Left lung (tissue), 10 donors: ENCODE data around the gene PIK3C2G. TPM values are rescaled to one million over a fixed set of nuclear protein-coding genes. Genes with fewer than 3 reads are reported as not detected.

Experiments used
- ATAC-seq: fragments of 200-7000 bp; cut with Tn5 transposase; one replicate; pipeline ENCODE4 v1.9.1; 2020; ENCODE audit warnings: moderate library complexity
- DNase-seq, 4 donors: peaks; one replicate each; pipeline ENCODE4 v3.0.0-alpha.2; 2013 to 2020
- H3K27ac ChIP-seq, 2 donors: fragments of 200-600 bp; sonication (generic) in 1 of 2; one replicate each; pipeline versions ENCODE4 v1.5.0 to v1.8.0; 2020 to 2021
- H3K27me3 ChIP-seq, 2 donors: fragments of 200-600 bp; sonication (generic) in 1 of 2; one replicate each; pipeline versions ENCODE4 v1.5.0 to v1.8.0; 2020 to 2021
- H3K36me3 ChIP-seq, 2 donors: fragments of 200-600 bp; sonication (generic) in 1 of 2; one replicate each; pipeline versions ENCODE4 v1.5.0 to v1.8.0; 2020 to 2021
- H3K4me1 ChIP-seq, 2 donors: fragments of 200-600 bp; one replicate each; pipeline ENCODE4 v1.8.0; 2021
- H3K4me3 ChIP-seq, 2 donors: fragments of 200-600 bp; sonication (generic) in 1 of 2; one replicate each; pipeline versions ENCODE4 v1.5.0 to v1.8.0; 2020 to 2021; ENCODE audit warnings: mild to moderate bottlenecking in 1 of 2
- H3K9me3 ChIP-seq, 2 donors: fragments of 200-600 bp; sonication (generic) in 1 of 2; one replicate each; pipeline versions ENCODE4 v1.5.0 to v1.8.0; 2020 to 2021
- intact Hi-C, 2 donors: fragments of 100-400 bp; cut with DNase I; formaldehyde crosslinking; loops; one replicate each; pipeline versions ENCODE4 v1.11.2 to v1.14.2; 2022
- polyA plus RNA-seq, 6 donors: library from polyadenylated mRNA; unstranded; fragments of 120-200 nt; gene quantifications; one replicate each; pipeline ENCODE4 v1.2.1, GENCODE V29; 2013; ENCODE audit not compliant: insufficient read length in 6 of 6
- total RNA-seq, 2 donors: library from RNA; stranded (reverse); fragmentation: NEBNext Ultra II Directional; extraction: Animal tissue kit (Norgen Biotek cat#: 25700); gene quantifications; one replicate each; pipeline ENCODE4 v1.2.1, GENCODE V29; 2021
- TF ChIP-seq, protein P1 (sequence below), 2 donors: fragments of 200-600 bp; sonication (generic) in 1 of 2; IDR thresholded peaks; one replicate each; pipeline versions ENCODE4 v1.5.0 to v1.8.0; 2021; ENCODE audit warnings: antibody characterized with exemption in 2 of 2
- donor health status: DM: no; HTN: yes; CAD: no.
- donor health status: DM: no; HTN: no; CAD: no.

Gene PIK3C2G
- total and polyA plus RNA-seq, 8 donors = 0.13 to 28.1 (median 17.9) TPM

DNA sequence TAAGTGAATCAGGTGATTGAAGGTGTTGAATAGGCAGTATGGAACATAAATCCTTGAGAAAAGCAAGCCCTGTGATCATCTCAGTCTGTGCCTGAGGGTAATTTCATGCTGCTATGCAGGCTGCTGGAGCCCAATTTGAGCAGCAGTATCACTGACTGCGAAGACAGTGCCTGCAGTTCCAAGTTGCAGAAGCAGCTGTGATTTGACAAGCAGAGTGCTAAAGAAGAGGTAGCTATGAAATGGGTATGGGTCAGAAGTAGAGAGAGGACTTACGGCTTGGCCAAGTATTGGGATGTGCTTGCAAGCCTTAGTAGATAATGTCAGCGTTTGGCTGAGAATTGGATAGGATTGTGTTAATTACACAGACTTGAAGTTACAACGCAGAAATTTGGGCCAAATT, 22.5 kb downstream of the PIK3C2G start:
- Histone ChIP-seq H3K4me1 (no peaks in the 10 kb centered on the region), H3K36me3 (no peaks in the 10 kb centered on the region), H3K9me3 (no peaks in the 10 kb centered on the region), H3K4me3 (no peak overlapping the region), H3K27ac (no peak overlapping the region), H3K27me3 (no peaks in the 10 kb centered on the region)
- intact Hi-C loops = no loop called here
- TF ChIP-seq, protein P1, sequence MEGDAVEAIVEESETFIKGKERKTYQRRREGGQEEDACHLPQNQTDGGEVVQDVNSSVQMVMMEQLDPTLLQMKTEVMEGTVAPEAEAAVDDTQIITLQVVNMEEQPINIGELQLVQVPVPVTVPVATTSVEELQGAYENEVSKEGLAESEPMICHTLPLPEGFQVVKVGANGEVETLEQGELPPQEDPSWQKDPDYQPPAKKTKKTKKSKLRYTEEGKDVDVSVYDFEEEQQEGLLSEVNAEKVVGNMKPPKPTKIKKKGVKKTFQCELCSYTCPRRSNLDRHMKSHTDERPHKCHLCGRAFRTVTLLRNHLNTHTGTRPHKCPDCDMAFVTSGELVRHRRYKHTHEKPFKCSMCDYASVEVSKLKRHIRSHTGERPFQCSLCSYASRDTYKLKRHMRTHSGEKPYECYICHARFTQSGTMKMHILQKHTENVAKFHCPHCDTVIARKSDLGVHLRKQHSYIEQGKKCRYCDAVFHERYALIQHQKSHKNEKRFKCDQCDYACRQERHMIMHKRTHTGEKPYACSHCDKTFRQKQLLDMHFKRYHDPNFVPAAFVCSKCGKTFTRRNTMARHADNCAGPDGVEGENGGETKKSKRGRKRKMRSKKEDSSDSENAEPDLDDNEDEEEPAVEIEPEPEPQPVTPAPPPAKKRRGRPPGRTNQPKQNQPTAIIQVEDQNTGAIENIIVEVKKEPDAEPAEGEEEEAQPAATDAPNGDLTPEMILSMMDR (IDR thresholded peaks at IDR 0.05) = no peak
- DNase-seq (peak in 2 of 4 donors; percentile 15 to 19), ATAC-seq (no peak)

- Histone ChIP-seq H3K27ac (no peak overlapping the region), H3K27me3 (no peaks in the 10 kb centered on the region), H3K36me3 (no peaks in the 10 kb centered on the region), H3K4me3 (no peak overlapping the region), H3K4me1 (no peaks in the 10 kb centered on the region), H3K9me3 (no peaks in the 10 kb centered on the region)
- TF ChIP-seq, protein P1 (IDR thresholded peaks at IDR 0.05) = no peak
- DNase-seq (peak in 2 of 4 donors; percentile 37 to 50), ATAC-seq (no peak)
- intact Hi-C loops = no loop called here
These were observed 23.1 kb downstream of the PIK3C2G start for GRCh38 chr12:18284386-18284785.

DNA sequence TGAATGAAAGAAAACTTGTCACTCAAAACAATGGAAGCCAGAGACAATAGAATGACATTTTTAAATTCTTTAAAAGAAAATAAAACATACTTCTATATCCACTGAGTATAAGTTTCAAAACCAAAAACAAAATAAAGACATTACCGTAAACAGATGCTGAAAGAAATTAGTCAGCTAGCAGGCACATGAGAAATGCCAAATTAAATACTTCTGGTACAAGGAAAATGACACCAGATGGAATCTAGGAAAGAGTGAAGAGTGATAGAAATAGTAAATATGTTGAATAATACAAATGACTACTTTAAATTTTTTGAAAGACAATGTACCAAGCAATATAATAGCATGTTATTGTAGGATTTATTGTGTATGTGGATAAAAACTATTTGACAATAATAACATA, 23.8 kb downstream of the PIK3C2G start:
- intact Hi-C loops = no loop called here
- DNase-seq (no peak), ATAC-seq (no peak)
- no peak overlapping the region for H3K27ac ChIP-seq
- H3K36me3 ChIP-seq = no peaks in the 10 kb centered on the region
- TF ChIP-seq, protein P1 (IDR thresholded peaks at IDR 0.05) = no peak
- H3K27me3 ChIP-seq = no peaks in the 10 kb centered on the region
- H3K4me1 ChIP-seq = no peaks in the 10 kb centered on the region
- no peaks in the 10 kb centered on the region for H3K9me3 ChIP-seq
- H3K4me3 ChIP-seq = no peak overlapping the region

- H3K27ac ChIP-seq = no peak overlapping the region
- H3K27me3 ChIP-seq = no peaks in the 10 kb centered on the region
- H3K4me3 ChIP-seq = no peak overlapping the region
- TF ChIP-seq, protein P1 (IDR thresholded peaks at IDR 0.05) = no peak
- ATAC-seq (no peak), DNase-seq (no peak)
- no peaks in the 10 kb centered on the region for H3K36me3 ChIP-seq
- intact Hi-C loops = no loop called here
- no peaks in the 10 kb centered on the region for H3K9me3 ChIP-seq
- no peaks in the 10 kb centered on the region for H3K4me1 ChIP-seq
These were observed 29.1 kb downstream of the PIK3C2G start for GRCh38 chr12:18290386-18290785.

- ATAC-seq (no peak), DNase-seq (no peak)
- Histone ChIP-seq H3K9me3 (peaks cover 0 to 3% of the 10 kb centered on the region in 2 donors), H3K27me3 (no peaks in the 10 kb centered on the region), H3K36me3 (no peaks in the 10 kb centered on the region), H3K4me1 (no peaks in the 10 kb centered on the region), H3K27ac (no peak overlapping the region), H3K4me3 (no peak overlapping the region)
- intact Hi-C loops = no loop called here
- TF ChIP-seq, protein P1 (IDR thresholded peaks at IDR 0.05) = no peak
These were observed 33.6 kb downstream of the PIK3C2G start for GRCh38 chr12:18294889-18295288.
